GM18502 (cell line): ENCODE data around the gene SLC7A6OS.

Experiments used
- ATAC-seq: cut with Tn5 transposase; IDR thresholded peaks from one replicate; pipeline ENCODE4 v1.9.1; 2021; ENCODE audit warnings: mild to moderate bottlenecking; ENCODE audit not compliant: unreplicated experiment, poor library complexity

SLC7A6OS gene

GRCh38 chr16:68345351-68345810, 34.6 kb upstream of the SLC7A6OS start:
- ATAC-seq: no peak

GRCh38 chr16:68344252-68344651, 33.5 kb upstream of the SLC7A6OS start:
- no peak for ATAC-seq

GRCh38 chr16:68343137-68343536, 32.4 kb upstream of the SLC7A6OS start:
- ATAC-seq: no peak

- no peak for ATAC-seq
Observed at GRCh38 chr16:68342620-68343019, 31.9 kb upstream of the SLC7A6OS start.

GRCh38 chr16:68339214-68339613, 28.5 kb upstream of the SLC7A6OS start:
- ATAC-seq: no peak

GRCh38 chr16:68338326-68339119, 27.8 kb upstream of the SLC7A6OS start:
- ATAC-seq: no peak

GRCh38 chr16:68335175-68335574, 24.4 kb upstream of the SLC7A6OS start:
- ATAC-seq: no peak

GRCh38 chr16:68332411-68333121, 21.8 kb upstream of the SLC7A6OS start:
- ATAC-seq: no peak

GRCh38 chr16:68331879-68332410, 21.2 kb upstream of the SLC7A6OS start:
- no peak for ATAC-seq

GRCh38 chr16:68328860-68329390, 18.2 kb upstream of the SLC7A6OS start:
- ATAC-seq: no peak

- ATAC-seq: peak; percentile 65
Observed at GRCh38 chr16:68328151-68328859, 17.6 kb upstream of the SLC7A6OS start.

- no peak for ATAC-seq
Observed at GRCh38 chr16:68324780-68325357, 14.1 kb upstream of the SLC7A6OS start.

- no peak for ATAC-seq
Observed at GRCh38 chr16:68324336-68324735, 13.6 kb upstream of the SLC7A6OS start.

- ATAC-seq: no peak
Observed at GRCh38 chr16:68319185-68319908, 8.6 kb upstream of the SLC7A6OS start.

- ATAC-seq: no peak
Observed at GRCh38 chr16:68313116-68313515, 2.4 kb upstream of the SLC7A6OS start.

GRCh38 chr16:68310437-68310773, 341 bp downstream of the SLC7A6OS start:
- peak; percentile 31 for ATAC-seq

GRCh38 chr16:68309799-68310198, 947 bp downstream of the SLC7A6OS start:
- no peak for ATAC-seq

GRCh38 chr16:68306633-68307032, 4.1 kb downstream of the SLC7A6OS start:
- no peak for ATAC-seq

- no peak for ATAC-seq
Observed at GRCh38 chr16:68300734-68301459, 9.8 kb downstream of the SLC7A6OS start.
